PFSK-1 (cell line): ENCODE data around the gene SCUBE1.

Experiments
- POLR2AphosphoS5 ChIP-seq: IDR thresholded peaks from 2 replicates; pipeline ENCODE4 v1.6.1; 2012; ENCODE audit warnings: low read depth, mild to moderate bottlenecking, control low read depth, low read length, moderate library complexity
- REST ChIP-seq, 2 experiments: IDR thresholded peaks; 2 replicates each; pipeline versions ENCODE4 v1.6.1 to v1.8.0; 2011 to 2012; ENCODE audit warnings: low read depth in 2 of 2, low read length in 2 of 2, control low read depth in 1 of 2, inconsistent platforms in 1 of 2, mild to moderate bottlenecking in 1 of 2, moderate library complexity in 1 of 2; ENCODE audit not compliant: insufficient read depth in 1 of 2
- SIN3A ChIP-seq: IDR thresholded peaks from 2 replicates; pipeline ENCODE4 v1.6.1; 2012; ENCODE audit warnings: mild to moderate bottlenecking, low read length, moderate library complexity, borderline replicate concordance; ENCODE audit not compliant: insufficient read depth
- TAF1 ChIP-seq: IDR thresholded peaks from 2 replicates; pipeline ENCODE4 v1.6.1; 2012; ENCODE audit warnings: low read length, control low read depth, borderline replicate concordance; ENCODE audit not compliant: insufficient read depth

- TF ChIP-seq POLR2AphosphoS5 = no peak
- TF ChIP-seq REST (IDR thresholded peaks at IDR 0.05; ENCODE audit: insufficient read depth in 1 of 2, low read depth in 2 of 2, low read length in 2 of 2) = no peak
- no peak for TF ChIP-seq TAF1
- TF ChIP-seq SIN3A = no peak
Observed at GRCh38 chr22:43370036-43370435, 26.9 kb upstream of the SCUBE1 start.
